ENCODE data around the gene IQGAP2. TPM values are rescaled to one million over a fixed set of nuclear protein-coding genes. Genes with fewer than 3 reads are reported as not detected.

Gene IQGAP2
- total and polyA plus RNA-seq, 9 of the 15 experiments (the other 6 are each of a cell fraction or from before 2014, with no cell fraction given): 8.7 to 23.2 (median 17.4) TPM

- H2AFZ ChIP-seq (ENCODE audit: low read depth, low read length): no peak overlapping the region
- no peaks in the 10 kb centered on the region for H3K36me3 ChIP-seq (ENCODE audit: control insufficient read depth, insufficient read depth, low read length)
- H3K4me2 ChIP-seq (ENCODE audit: insufficient read depth, low read length): no peak overlapping the region
- DNase-seq (ENCODE audit: extremely low read depth in 1 of 4, low spot score in 3 of 4) (no peak), ATAC-seq (no peak), FAIRE-seq (no peak)
- H3K9ac ChIP-seq (ENCODE audit: insufficient read depth in 1 of 2, low read depth in 2 of 2, low read length in 2 of 2): no peak overlapping the region
- H3K79me2 ChIP-seq (ENCODE audit: control insufficient read depth, insufficient read depth, low read length): no peaks in the 10 kb centered on the region
- CTCF ChIA-PET (ENCODE audit: low intra/inter-chr PET ratio): no interaction called here
- in situ Hi-C loops (cut with MboI): loop anchor here (10.0 kb wide), 1 partner anchor 1005 kb away; no protein-coding TSS in a partner anchor
- BruUV-seq (replicated peaks): no TSS peak
- no peaks in the 10 kb centered on the region for H4K20me1 ChIP-seq (replicated peaks; ENCODE audit: control insufficient read depth, insufficient read depth, low read length)
- no peak overlapping the region for H3K4me3 ChIP-seq
- no peaks in the 10 kb centered on the region for H3K9me3 ChIP-seq (replicated peaks; ENCODE audit: control insufficient read depth, insufficient read depth, low read depth, low read length)
- no peaks in the 10 kb centered on the region for H3K27me3 ChIP-seq (ENCODE audit: control insufficient read depth in 2 of 2, insufficient read depth in 2 of 2, low read length in 2 of 2)
- POLR2A ChIA-PET: interaction anchor here (0.6 to 2.3 kb wide), 8 partner anchors 9 to 44 kb away, joined by 3 to 10 read pairs (median 3); no protein-coding TSS in a partner anchor
- no peak for TF ChIP-seq ZNF174 (CRISPR knock-in tag; IDR thresholded peaks at IDR 0.05)
- intact Hi-C loops (cut with micrococcal nuclease): no loop called here
- WGBS (ENCODE audit: insufficient coverage, low coverage, missing lambda C conversion rate): 76% methylated on average over 11 of the region's 13 CpGs
- H3K27ac ChIP-seq (ENCODE audit: extremely low read depth, low read depth, low read length): no peak overlapping the region
- H3K4me1 ChIP-seq (replicated peaks in 1 of 2; ENCODE audit: control insufficient read depth in 2 of 2, insufficient read depth in 2 of 2, low read length in 2 of 2): no peaks in the 10 kb centered on the region; a peak in 1 of 5 replicates
- H3K9me1 ChIP-seq (ENCODE audit: control insufficient read depth, insufficient read depth, low read length): no peaks in the 10 kb centered on the region
These were observed 13.5 kb upstream of the IQGAP2 start for GRCh38 chr5:76389513-76390154.

- Histone ChIP-seq H3K4me2 (ENCODE audit: insufficient read depth, low read length) (no peak overlapping the region), H3K27ac (ENCODE audit: extremely low read depth, low read depth, low read length) (no peak overlapping the region), H3K4me3 (no peak overlapping the region), H3K27me3 (ENCODE audit: control insufficient read depth in 2 of 2, insufficient read depth in 2 of 2, low read length in 2 of 2) (no peaks in the 10 kb centered on the region), H3K9me3 (replicated peaks; ENCODE audit: control insufficient read depth, insufficient read depth, low read depth, low read length) (no peaks in the 10 kb centered on the region), H3K9ac (ENCODE audit: insufficient read depth in 1 of 2, low read depth in 2 of 2, low read length in 2 of 2) (no peak overlapping the region), H4K20me1 (replicated peaks; ENCODE audit: control insufficient read depth, insufficient read depth, low read length) (no peaks in the 10 kb centered on the region), H3K36me3 (ENCODE audit: control insufficient read depth, insufficient read depth, low read length) (no peaks in the 10 kb centered on the region), H3K79me2 (ENCODE audit: control insufficient read depth, insufficient read depth, low read length) (no peaks in the 10 kb centered on the region), H3K9me1 (ENCODE audit: control insufficient read depth, insufficient read depth, low read length) (no peaks in the 10 kb centered on the region), H3K4me1 (replicated peaks in 1 of 2; ENCODE audit: control insufficient read depth in 2 of 2, insufficient read depth in 2 of 2, low read length in 2 of 2) (no peaks in the 10 kb centered on the region; a peak in 1 of 5 replicates), H2AFZ (ENCODE audit: low read depth, low read length) (no peak overlapping the region)
- 63% methylated on average over 9 of the region's 9 CpGs for WGBS (ENCODE audit: insufficient coverage, low coverage, missing lambda C conversion rate)
- ChIA-PET CTCF (ENCODE audit: low intra/inter-chr PET ratio) (no interaction called here), POLR2A (no interaction called here)
- in situ Hi-C loops (cut with MboI) (loop anchor here (10.0 kb wide), 1 partner anchor 1006 kb away; no protein-coding TSS in a partner anchor), intact Hi-C loops (cut with micrococcal nuclease) (no loop called here)
- no TSS peak for BruUV-seq (replicated peaks)
- TF ChIP-seq SPI1 (IDR thresholded peaks at IDR 0.05; ENCODE audit: borderline replicate concordance, low read depth, low read length) (0 out of 2 replicates have a peak, but pooled peaks have one; percentile 27), IRF2 (CRISPR knock-in tag; IDR thresholded peaks at IDR 0.05) (no peak)
- ATAC-seq: no peak
- no peak for DNase-seq (ENCODE audit: extremely low read depth in 1 of 4, low spot score in 3 of 4)
- FAIRE-seq: no peak
These were observed 12.1 kb upstream of the IQGAP2 start for GRCh38 chr5:76391014-76391413.
